Memory B cell (primary cell): ENCODE results near the gene BZW2.
"Not testable (repeated sequence)": the region's sequence is repeated elsewhere in the genome, so short reads cannot be mapped to it uniquely, and the experiment has no call there.

Source experiments
- ATAC-seq: fragments of 150-1000 bp; cut with Tn5 transposase; 2 replicates; pipeline ENCODE4 v1.10.0; 2021; ENCODE audit warnings: low read depth, mild to moderate bottlenecking, moderate library complexity
- DNase-seq, 2 donors: peaks; one replicate each; pipeline ENCODE4 v3.0.0; 2022; ENCODE audit warnings: low spot score in 2 of 2
- H3K27ac Mint-ChIP-seq: one replicate; pipeline ENCODE4 v1.8.0; 2022; ENCODE audit warnings: mild to moderate bottlenecking, moderate library complexity, mixed read lengths
- H3K27me3 Mint-ChIP-seq: one replicate; pipeline ENCODE4 v1.8.0; 2022; ENCODE audit warnings: mixed read lengths
- H3K36me3 Mint-ChIP-seq: one replicate; pipeline ENCODE4 v1.8.0; 2022; ENCODE audit warnings: mild to moderate bottlenecking, mixed read lengths
- H3K4me1 Mint-ChIP-seq: one replicate; pipeline ENCODE4 v1.8.0; 2022; ENCODE audit warnings: mixed read lengths
- H3K4me3 Mint-ChIP-seq: one replicate; pipeline ENCODE4 v1.8.0; 2022; ENCODE audit warnings: mild to moderate bottlenecking, moderate library complexity, mixed read lengths
- H3K9me3 Mint-ChIP-seq: one replicate; pipeline ENCODE4 v1.8.0; 2022; ENCODE audit warnings: mixed read lengths

Gene BZW2

DNA sequence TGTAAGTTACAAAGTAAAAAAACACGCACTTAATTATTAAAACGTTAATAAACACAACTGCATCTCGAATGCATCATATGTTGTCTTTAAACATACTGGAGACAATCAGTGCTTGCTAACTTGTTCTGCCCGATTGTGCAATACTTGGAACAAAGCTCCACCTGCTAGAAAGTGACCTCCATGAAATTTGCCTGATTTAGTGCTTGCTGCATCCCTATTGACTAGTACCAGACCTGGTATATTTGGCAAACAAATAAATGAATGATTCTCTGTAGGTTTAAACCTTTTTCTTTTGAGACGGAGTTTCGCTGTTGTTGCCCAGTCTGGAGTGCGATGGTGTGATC is 6.2 kb downstream of the BZW2 start:
- Mint-ChIP-seq H3K4me3 (no peak overlapping the region), H3K27ac (no peak overlapping the region), H3K27me3 (no peaks in the 10 kb centered on the region), H3K4me1 (peaks cover 38% of the 10 kb centered on the region), H3K36me3 (peaks cover 6% of the 10 kb centered on the region), H3K9me3 (no peaks in the 10 kb centered on the region)
- DNase-seq, result no peak
- no peak for ATAC-seq

DNA sequence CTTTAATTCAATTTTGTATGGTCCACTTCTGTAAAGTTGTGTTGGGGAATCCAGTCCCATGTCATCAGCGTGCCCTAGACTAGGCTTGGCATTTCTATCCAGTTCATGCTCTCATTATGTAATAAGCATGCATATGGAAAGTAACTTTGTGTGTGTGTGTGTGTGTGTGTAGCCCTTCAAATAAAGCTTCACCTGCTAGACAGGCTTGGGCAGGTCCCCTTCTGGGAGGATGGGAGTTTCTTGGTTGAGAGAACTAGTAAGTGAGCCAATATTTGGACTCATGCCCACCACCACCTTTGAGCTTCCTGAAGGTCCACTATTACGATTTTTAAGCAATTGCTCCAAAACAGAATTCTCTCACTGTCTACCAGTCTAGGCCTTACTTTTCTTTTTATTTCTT is 6.9 kb downstream of the BZW2 start:
- ATAC-seq, result no peak
- Mint-ChIP-seq H3K36me3 (peaks cover 6% of the 10 kb centered on the region), H3K4me1 (peaks cover 35% of the 10 kb centered on the region), H3K27ac (no peak overlapping the region), H3K4me3 (no peak overlapping the region), H3K9me3 (no peaks in the 10 kb centered on the region), H3K27me3 (no peaks in the 10 kb centered on the region)
- DNase-seq, result no peak

DNA sequence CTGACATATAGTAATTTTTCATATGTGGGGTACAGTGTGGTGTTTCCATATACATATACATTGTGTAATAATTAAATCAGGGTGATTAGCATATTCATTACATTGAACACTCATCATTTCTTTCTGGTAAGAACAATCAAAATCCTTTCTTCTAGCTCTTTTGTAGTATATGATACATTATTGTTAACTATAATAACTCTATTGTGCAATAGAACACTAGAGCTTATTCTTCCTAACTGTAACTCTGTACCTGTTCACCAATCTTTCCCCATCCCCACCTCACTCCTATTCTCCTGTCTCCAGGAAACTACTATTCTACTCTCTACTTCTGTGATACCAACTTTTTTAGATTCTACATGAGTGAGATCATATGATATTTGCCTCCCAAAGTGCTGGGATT is 9.4 kb downstream of the BZW2 start:
- H3K27me3 Mint-ChIP-seq, result no peaks in the 10 kb centered on the region
- H3K27ac Mint-ChIP-seq, result no peak overlapping the region
- DNase-seq (no peak), ATAC-seq (no peak)
- no peaks in the 10 kb centered on the region for H3K9me3 Mint-ChIP-seq
- H3K4me3 Mint-ChIP-seq, result no peak overlapping the region
- H3K36me3 Mint-ChIP-seq, result peaks cover 6% of the 10 kb centered on the region
- H3K4me1 Mint-ChIP-seq, result peaks cover 23% of the 10 kb centered on the region

DNA sequence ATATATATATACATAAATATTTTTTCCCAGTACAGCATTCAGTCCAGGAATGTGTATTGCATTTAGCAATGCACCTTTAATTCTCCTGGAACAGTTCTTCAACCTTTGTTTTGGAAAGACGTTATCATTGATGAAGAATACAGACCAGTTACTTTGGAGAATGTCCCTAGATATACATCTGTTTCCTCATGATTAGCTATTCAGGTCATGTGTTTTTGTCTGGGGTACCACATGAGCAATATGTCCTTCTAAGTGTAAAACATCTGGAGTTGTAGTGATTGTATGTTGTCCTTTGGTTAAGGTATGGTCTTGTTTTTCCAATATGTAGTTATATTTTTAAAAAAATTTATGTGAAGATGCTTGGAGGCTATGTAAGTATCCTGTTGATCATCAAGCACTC is 10.2 kb downstream of the BZW2 start:
- Mint-ChIP-seq H3K4me3 (no peak overlapping the region), H3K9me3 (no peaks in the 10 kb centered on the region), H3K4me1 (peaks cover 26% of the 10 kb centered on the region), H3K27ac (no peak overlapping the region), H3K27me3 (no peaks in the 10 kb centered on the region), H3K36me3 (peaks cover 5% of the 10 kb centered on the region)
- ATAC-seq, result no peak
- DNase-seq, result no peak

DNA sequence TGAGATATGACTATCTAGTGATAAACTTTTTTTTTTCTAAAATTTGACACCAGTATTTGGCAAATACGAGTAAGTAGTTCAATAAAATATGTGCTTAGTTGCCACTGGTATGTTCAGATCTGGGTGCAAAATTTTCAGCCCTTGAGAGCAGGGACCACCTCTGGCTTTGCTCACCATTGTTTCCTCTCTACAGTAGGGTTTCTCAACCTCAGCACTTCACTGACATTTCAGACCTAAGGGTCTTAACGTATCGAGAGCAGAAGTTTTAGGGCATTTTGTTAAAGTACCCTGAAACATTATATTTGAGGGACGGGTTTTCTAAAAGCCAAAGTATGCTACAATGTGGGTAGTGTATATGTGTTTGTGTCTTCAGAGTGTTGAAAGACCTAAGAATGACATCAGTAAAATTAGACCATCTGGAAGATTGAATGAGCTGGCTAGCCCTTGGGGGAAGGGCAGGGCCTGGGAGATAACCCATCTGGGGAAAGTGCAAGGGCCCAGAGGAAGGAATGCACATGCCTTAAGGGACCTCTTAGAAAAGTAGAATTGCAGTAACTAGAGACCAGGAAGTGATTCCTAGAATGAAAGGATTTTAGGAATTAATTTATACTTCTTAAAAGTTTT is 11.8 kb downstream of the BZW2 start:
- Mint-ChIP-seq H3K4me1 (peaks cover 28% of the 10 kb centered on the region), H3K27me3 (no peaks in the 10 kb centered on the region), H3K36me3 (peaks cover 8% of the 10 kb centered on the region), H3K27ac (no peak overlapping the region), H3K4me3 (no peak overlapping the region), H3K9me3 (no peaks in the 10 kb centered on the region)
- ATAC-seq (no peak), DNase-seq (no peak)

DNA sequence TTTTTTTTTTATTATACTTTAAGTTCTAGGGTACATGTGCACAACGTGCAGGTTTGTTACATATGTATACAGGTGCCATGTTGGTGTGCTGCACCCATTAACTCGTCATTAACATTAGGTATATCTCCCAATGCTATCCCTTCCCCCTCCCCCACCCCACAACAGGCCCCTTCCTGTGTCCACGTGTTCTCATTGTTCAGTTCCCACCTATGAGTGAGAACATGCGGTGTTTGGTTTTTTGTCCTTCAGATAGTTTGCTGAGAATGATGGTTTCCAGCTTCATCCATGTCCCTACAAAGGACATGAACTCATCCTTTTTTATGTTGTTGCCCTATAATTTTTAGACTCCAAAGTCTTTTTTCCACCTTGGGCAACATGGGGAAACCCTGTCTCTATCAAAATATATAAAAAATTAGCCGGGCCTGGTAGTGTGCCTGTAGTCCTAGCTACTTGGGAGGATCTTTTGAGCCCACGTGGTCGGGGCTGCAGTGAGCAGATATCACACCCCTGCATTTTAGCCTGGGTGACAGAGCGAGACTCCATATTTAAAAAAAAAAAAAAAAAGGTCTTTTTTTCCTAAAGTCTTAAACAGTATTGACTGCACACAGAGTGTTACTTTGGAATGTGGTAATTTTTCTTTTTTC is 14.0 kb downstream of the BZW2 start:
- H3K36me3 Mint-ChIP-seq, result not testable (repeated sequence)
- H3K4me1 Mint-ChIP-seq, result peaks cover 24% of the 10 kb centered on the region

DNA sequence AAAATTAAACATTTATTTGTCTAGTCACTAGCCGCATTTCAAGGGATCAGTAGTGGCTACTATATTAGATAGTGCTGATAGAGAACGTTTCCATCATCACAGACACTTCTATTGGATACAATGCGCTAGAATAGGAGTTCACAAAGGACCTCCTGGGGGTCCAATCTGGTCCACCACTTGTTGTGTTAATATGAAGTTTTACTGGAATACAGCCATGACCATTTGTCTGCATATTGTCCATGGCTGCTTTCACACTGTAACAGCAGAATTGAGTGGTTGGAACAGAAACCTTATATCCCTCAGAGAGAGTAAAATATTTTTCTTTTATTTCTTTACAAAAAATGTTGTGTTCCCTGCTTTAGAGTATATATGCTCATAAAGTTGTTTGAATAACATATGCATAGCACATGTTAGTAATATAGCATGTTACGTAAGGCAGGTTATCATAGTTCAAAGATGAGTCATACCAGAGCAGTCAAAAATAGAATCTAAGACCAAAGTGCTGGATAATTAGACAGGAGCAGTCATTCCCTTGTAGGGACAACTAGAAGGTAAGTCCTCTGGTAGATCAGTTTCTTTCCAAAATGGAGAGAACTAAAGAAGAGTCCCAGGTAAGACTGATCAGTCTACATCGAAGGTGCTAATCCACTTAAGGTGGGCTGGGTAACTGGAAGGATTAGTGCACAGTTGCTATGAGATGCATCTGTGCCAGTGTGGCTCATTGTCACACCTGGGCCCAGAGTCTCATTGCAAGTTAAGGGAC is 14.9 kb downstream of the BZW2 start:
- ATAC-seq (no peak), DNase-seq (no peak)
- peaks cover 10% of the 10 kb centered on the region for H3K36me3 Mint-ChIP-seq
- peaks cover 22% of the 10 kb centered on the region for H3K4me1 Mint-ChIP-seq
- no peak overlapping the region for H3K27ac Mint-ChIP-seq
- H3K9me3 Mint-ChIP-seq, result no peaks in the 10 kb centered on the region
- no peak overlapping the region for H3K4me3 Mint-ChIP-seq
- H3K27me3 Mint-ChIP-seq, result no peaks in the 10 kb centered on the region

More for the DNA sequence above, 14.0 kb downstream of the BZW2 start:
- DNase-seq, H3K4me3 Mint-ChIP-seq, H3K27me3 Mint-ChIP-seq, ATAC-seq, H3K9me3 Mint-ChIP-seq, H3K27ac Mint-ChIP-seq: not testable (repeated sequence)

DNA sequence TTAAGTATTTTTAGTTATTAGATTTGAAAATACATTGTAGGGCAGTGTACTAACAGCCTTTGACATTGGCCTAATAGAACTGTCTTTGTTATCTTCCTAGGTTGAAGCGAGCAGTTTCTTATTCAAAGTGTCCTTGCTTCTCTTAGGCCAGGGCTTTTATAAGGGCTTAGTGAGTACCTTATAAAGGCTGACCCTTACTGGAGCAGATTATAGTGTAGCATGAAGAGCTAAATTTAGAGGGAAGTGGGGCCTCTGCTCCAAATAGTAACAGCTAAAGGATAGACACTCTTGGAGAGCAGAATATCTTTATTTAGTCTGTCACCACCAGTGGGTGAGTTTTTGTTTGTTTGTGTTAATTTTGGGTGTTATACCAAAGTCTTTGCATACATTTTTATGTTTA is 15.9 kb downstream of the BZW2 start:
- peaks cover 16% of the 10 kb centered on the region for H3K4me1 Mint-ChIP-seq
- no peaks in the 10 kb centered on the region for H3K9me3 Mint-ChIP-seq
- H3K27me3 Mint-ChIP-seq, result no peaks in the 10 kb centered on the region
- DNase-seq (no peak), ATAC-seq (no peak)
- H3K36me3 Mint-ChIP-seq, result peaks cover 10% of the 10 kb centered on the region
- H3K4me3 Mint-ChIP-seq, result no peak overlapping the region
- H3K27ac Mint-ChIP-seq, result peak overlapping the region; percentile 72

DNA sequence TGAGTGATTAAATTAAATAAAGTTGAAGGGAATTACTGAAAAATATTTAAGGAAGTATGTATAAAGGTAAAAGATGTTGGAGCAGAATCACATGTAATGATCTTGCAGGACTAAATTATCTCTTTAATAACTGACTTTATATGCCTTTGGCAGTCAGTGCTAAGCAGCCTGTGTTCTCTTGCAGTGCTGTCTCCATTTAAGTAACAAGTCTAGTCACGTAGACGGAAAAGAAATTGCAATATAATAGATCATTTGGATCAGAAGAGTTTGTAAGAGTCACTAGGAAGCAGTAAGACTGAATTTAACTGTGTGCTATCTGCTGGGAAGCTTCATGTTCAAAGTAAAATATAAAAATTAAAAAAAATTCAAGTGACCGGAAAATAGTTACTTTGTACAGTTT is 21.4 kb downstream of the BZW2 start:
- Mint-ChIP-seq H3K27me3 (no peaks in the 10 kb centered on the region), H3K27ac (no peak overlapping the region), H3K4me3 (no peak overlapping the region), H3K9me3 (peaks cover 3% of the 10 kb centered on the region), H3K36me3 (peaks cover 33% of the 10 kb centered on the region), H3K4me1 (peaks cover 9% of the 10 kb centered on the region)
- DNase-seq, result no peak
- no peak for ATAC-seq

DNA sequence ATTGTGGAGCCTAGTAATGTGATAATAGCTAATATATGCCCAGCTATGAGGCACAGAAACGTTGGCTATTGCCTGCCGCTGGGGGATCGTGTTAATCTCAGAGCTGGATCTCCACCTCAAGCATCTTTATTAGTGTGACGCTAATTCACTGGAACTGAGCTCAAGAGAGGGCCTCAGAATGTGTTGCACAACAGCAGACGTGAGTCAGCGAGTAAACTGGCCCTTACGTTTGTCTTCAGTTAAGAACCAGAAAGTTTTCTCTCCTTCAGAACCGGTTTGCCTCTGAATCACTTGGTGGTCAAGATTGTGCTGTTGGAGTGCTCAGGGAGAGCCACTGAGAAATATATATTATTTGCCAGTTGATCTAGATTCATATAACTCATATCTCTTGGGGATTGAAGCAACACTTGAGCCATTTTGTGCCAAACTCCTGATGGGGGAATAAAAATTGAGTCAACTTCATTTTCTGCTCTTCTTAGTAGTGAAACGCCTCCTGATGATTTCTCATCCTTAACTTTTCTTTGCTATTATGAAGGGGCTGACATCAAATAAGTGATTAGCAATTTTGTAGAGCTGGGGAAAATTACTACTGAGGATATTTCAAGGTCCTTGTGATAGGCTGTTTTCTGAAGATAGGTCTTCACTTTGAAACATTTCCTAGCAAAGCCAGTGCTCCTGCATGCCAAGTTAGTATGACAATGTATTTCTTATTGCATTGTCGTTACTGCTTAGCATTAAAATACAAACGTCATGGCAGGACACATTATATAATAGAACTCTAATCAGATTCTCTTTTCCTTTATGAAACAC is 22.3 kb downstream of the BZW2 start:
- H3K27ac Mint-ChIP-seq, result peak overlapping the region; percentile 45
- peaks cover 3% of the 10 kb centered on the region for H3K9me3 Mint-ChIP-seq
- no peak for ATAC-seq
- no peaks in the 10 kb centered on the region for H3K27me3 Mint-ChIP-seq
- peaks cover 37% of the 10 kb centered on the region for H3K36me3 Mint-ChIP-seq
- peaks cover 8% of the 10 kb centered on the region for H3K4me1 Mint-ChIP-seq
- H3K4me3 Mint-ChIP-seq, result no peak overlapping the region
- DNase-seq, result no peak

DNA sequence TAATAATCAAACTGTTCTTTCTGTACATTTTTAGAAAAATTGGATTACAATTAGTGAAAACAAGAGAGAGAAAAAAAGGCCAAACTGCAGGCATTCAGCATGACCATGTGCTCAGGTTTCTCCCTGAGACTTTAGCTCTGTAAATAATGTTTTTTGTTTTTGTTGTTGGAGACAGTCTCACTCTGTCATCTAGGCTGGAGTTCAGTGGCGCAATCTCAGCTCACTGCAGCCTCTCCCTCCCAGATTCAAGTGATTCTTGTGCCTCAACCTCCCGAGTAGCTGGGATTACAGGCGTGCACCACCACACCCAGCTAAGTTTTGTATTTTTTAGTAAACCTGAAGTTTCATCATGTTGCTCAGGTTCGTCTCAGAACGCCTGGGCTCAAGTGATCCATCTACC is 23.0 kb downstream of the BZW2 start:
- no peak overlapping the region for H3K27ac Mint-ChIP-seq
- H3K4me3 Mint-ChIP-seq, result no peak overlapping the region
- no peak for DNase-seq
- ATAC-seq, result no peak
- peaks cover 8% of the 10 kb centered on the region for H3K4me1 Mint-ChIP-seq
- peaks cover 37% of the 10 kb centered on the region for H3K36me3 Mint-ChIP-seq
- no peaks in the 10 kb centered on the region for H3K27me3 Mint-ChIP-seq
- peaks cover 3% of the 10 kb centered on the region for H3K9me3 Mint-ChIP-seq

DNA sequence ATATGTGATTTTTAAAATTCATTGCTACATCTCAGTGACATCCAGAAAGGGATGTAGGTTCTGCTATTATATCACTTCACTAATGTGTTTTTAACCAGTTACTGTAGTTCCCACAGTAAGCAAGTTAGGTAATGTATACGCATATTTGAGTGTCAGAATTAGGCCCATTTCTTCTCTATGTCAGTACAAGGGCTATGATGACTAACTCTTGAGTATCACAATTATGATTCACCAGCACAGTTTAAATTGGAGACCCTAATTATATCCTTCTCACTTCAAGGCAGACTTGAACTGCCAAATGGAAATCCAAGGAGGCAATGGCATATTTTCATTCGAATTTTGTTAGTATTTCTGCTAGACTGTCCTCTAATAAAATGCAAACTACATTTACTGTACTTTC is 23.6 kb downstream of the BZW2 start:
- H3K27ac Mint-ChIP-seq, result no peak overlapping the region
- no peak for ATAC-seq
- no peak overlapping the region for H3K4me3 Mint-ChIP-seq
- no peak for DNase-seq
- H3K27me3 Mint-ChIP-seq, result no peaks in the 10 kb centered on the region
- H3K9me3 Mint-ChIP-seq, result peaks cover 3% of the 10 kb centered on the region
- peaks cover 5% of the 10 kb centered on the region for H3K4me1 Mint-ChIP-seq
- H3K36me3 Mint-ChIP-seq, result peaks cover 34% of the 10 kb centered on the region

DNA sequence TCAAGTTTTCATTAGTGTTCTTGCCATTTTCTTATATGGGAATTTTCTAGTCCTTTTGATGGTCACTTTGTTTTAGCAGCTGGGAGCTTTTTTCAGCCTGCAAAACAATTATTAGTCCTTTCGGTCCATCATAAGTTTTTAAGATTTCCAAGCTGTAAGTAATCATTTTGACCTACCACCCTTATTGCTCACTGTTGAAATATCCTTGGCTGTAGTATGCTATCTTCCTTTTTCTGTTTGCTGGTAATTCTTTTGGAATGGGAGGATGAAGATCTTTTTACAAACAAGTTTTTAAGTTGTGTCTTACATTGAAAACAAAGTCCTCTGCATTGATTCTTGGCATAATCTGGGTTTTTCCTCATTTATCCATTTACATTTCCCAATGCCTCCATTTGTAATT is 24.0 kb downstream of the BZW2 start:
- Mint-ChIP-seq H3K27me3 (no peaks in the 10 kb centered on the region), H3K4me3 (no peak overlapping the region), H3K4me1 (peaks cover 5% of the 10 kb centered on the region), H3K36me3 (peaks cover 34% of the 10 kb centered on the region), H3K27ac (no peak overlapping the region), H3K9me3 (peaks cover 3% of the 10 kb centered on the region)
- DNase-seq (no peak), ATAC-seq (no peak)

DNA sequence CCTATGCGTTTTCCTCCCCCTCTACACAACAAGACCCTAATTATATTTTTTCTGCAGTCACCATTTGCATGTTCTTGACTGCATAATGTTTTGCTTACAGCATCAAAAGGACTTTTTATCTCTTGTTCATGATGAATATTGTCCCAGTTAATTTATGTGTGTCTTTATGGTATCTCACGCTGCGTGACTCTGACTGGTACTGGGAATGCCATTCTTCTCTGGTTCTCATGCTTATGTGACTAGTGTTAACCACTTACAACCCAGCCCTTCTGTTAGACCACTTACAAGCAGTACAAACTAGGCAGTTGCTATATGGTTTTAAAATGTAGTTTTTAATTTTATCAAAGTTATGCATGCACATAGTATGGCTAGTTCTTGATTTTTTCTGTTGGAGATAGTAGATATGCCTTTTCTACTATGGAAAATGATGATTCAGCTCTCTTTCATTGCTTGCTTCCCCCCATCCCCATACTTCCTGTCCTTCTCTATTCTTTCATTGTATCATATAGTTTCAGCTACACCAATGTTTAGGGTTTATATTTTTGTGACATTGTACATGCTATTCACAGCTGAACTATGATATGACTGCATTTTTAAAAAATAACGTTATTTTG is 24.9 kb downstream of the BZW2 start:
- no peak for ATAC-seq
- Mint-ChIP-seq H3K27ac (no peak overlapping the region), H3K4me1 (peaks cover 5% of the 10 kb centered on the region), H3K9me3 (peaks cover 3% of the 10 kb centered on the region), H3K27me3 (no peaks in the 10 kb centered on the region), H3K36me3 (peaks cover 35% of the 10 kb centered on the region), H3K4me3 (no peak overlapping the region)
- DNase-seq, result no peak
